H9 (cell line): ENCODE results near the gene NFIX. TPM values are rescaled to one million over a fixed set of nuclear protein-coding genes. Genes with fewer than 3 reads are reported as not detected.

Experiments
- DNase-seq: peaks from one replicate; pipeline ENCODE4 v3.0.0-alpha.2; 2017
- H2AFZ ChIP-seq: one replicate; pipeline ENCODE4 v1.6.1; 2013; ENCODE audit warnings: mild to moderate bottlenecking, low read length, control low read depth, moderate library complexity
- H2AK5ac ChIP-seq: 2 replicates; pipeline ENCODE4 v1.6.1; 2013; ENCODE audit warnings: low read length, control low read depth, mixed read lengths; ENCODE audit not compliant: insufficient read length
- H2BK120ac ChIP-seq: one replicate; pipeline ENCODE4 v1.6.1; 2013; ENCODE audit warnings: low read depth, mild to moderate bottlenecking, low read length, control low read depth, inconsistent platforms; ENCODE audit not compliant: poor library complexity, severe bottlenecking
- H2BK12ac ChIP-seq: 2 replicates; pipeline ENCODE4 v1.6.1; 2013; ENCODE audit warnings: low read length, control low read depth, mixed read lengths, low read depth; ENCODE audit not compliant: insufficient read length
- H2BK15ac ChIP-seq: 2 replicates; pipeline ENCODE4 v1.6.1; 2013; ENCODE audit warnings: low read depth, low read length, control low read depth
- H2BK20ac ChIP-seq: one replicate; pipeline ENCODE4 v1.6.1; 2013; ENCODE audit warnings: low read depth, mild to moderate bottlenecking, low read length, control low read depth, inconsistent platforms; ENCODE audit not compliant: poor library complexity, severe bottlenecking
- H2BK5ac ChIP-seq: 2 replicates; pipeline ENCODE4 v1.6.1; 2013; ENCODE audit warnings: low read length, control low read depth, mixed read lengths; ENCODE audit not compliant: insufficient read length
- H3K14ac ChIP-seq: 2 replicates; pipeline ENCODE4 v1.6.1; 2013; ENCODE audit warnings: low read length, control low read depth; ENCODE audit not compliant: insufficient read depth
- H3K18ac ChIP-seq: 2 replicates; pipeline ENCODE4 v1.6.1; 2013; ENCODE audit warnings: low read depth, mild to moderate bottlenecking, mixed read lengths, low read length, control low read depth; ENCODE audit not compliant: insufficient read length
- H3K23ac ChIP-seq: 2 replicates; pipeline ENCODE4 v1.6.1; 2013; ENCODE audit warnings: low read length, control low read depth, mixed read lengths, low read depth; ENCODE audit not compliant: insufficient read length
- H3K23me2 ChIP-seq: 2 replicates; pipeline ENCODE4 v1.6.1; 2013; ENCODE audit warnings: low read depth, mild to moderate bottlenecking, mixed read lengths, low read length, control low read depth; ENCODE audit not compliant: insufficient read length, poor library complexity, severe bottlenecking
- H3K27ac ChIP-seq: 2 replicates; pipeline ENCODE4 v1.5.1; 2013; ENCODE audit warnings: low read length, control low read depth, mixed read lengths, low read depth; ENCODE audit not compliant: insufficient read length
- H3K27me3 ChIP-seq: 2 replicates; pipeline ENCODE4 v1.6.1; 2013; ENCODE audit warnings: low read length, control low read depth, inconsistent platforms; ENCODE audit not compliant: insufficient read depth
- H3K4ac ChIP-seq: 2 replicates; pipeline ENCODE4 v1.6.1; 2013; ENCODE audit warnings: low read depth, mild to moderate bottlenecking, control low read depth, inconsistent platforms, low read length, moderate library complexity
- H3K4me1 ChIP-seq: 2 replicates; pipeline ENCODE4 v1.6.1; 2013; ENCODE audit warnings: low read length, control low read depth, inconsistent platforms; ENCODE audit not compliant: insufficient read depth
- H3K4me2 ChIP-seq: 2 replicates; pipeline ENCODE4 v1.6.1; 2013; ENCODE audit warnings: low read length, control low read depth, mixed read lengths; ENCODE audit not compliant: insufficient read length, insufficient read depth
- H3K56ac ChIP-seq: 2 replicates; pipeline ENCODE4 v1.6.1; 2013; ENCODE audit warnings: low read depth, mild to moderate bottlenecking, mixed read lengths, low read length, control low read depth; ENCODE audit not compliant: insufficient read length
- H3K79me1 ChIP-seq: 2 replicates; pipeline ENCODE4 v1.6.1; 2013; ENCODE audit warnings: low read depth, mild to moderate bottlenecking, moderate library complexity, low read length, control low read depth, inconsistent platforms; ENCODE audit not compliant: insufficient read depth, poor library complexity, severe bottlenecking
- H3K79me2 ChIP-seq: 2 replicates; pipeline ENCODE4 v1.6.1; 2013; ENCODE audit warnings: low read length, control low read depth, inconsistent platforms; ENCODE audit not compliant: insufficient read depth
- H3K9ac ChIP-seq: 2 replicates; pipeline ENCODE4 v1.6.1; 2013; ENCODE audit warnings: low read length, control low read depth, mixed read lengths; ENCODE audit not compliant: insufficient read length; ENCODE audit errors: extremely low read depth
- H3K9me3 ChIP-seq: one replicate; pipeline ENCODE4 v1.6.1; 2013; ENCODE audit warnings: low read depth, low read length, inconsistent platforms; ENCODE audit not compliant: control insufficient read depth
- H3T11ph ChIP-seq: one replicate; pipeline ENCODE4 v1.6.1; 2013; ENCODE audit warnings: mild to moderate bottlenecking, low read length, control low read depth, inconsistent platforms
- H4K20me1 ChIP-seq: one replicate; pipeline ENCODE4 v1.6.1; 2013; ENCODE audit not compliant: control insufficient read depth, insufficient read length, insufficient read depth
- H4K5ac ChIP-seq: 2 replicates; pipeline ENCODE4 v1.6.1; 2013; ENCODE audit warnings: low read depth, mild to moderate bottlenecking, mixed read lengths, low read length, control low read depth; ENCODE audit not compliant: insufficient read length
- H4K8ac ChIP-seq: replicated peaks from 2 replicates; pipeline ENCODE4 v1.6.1; 2013; ENCODE audit warnings: low read length, control low read depth, mixed read lengths, low read depth; ENCODE audit not compliant: insufficient read length
- H4K91ac ChIP-seq: 2 replicates; pipeline ENCODE4 v1.6.1; 2013; ENCODE audit warnings: low read depth, mild to moderate bottlenecking, moderate library complexity, mixed read lengths, low read length, control low read depth; ENCODE audit not compliant: insufficient read length
- H3K27ac Mint-ChIP-seq, 3 experiments: 2 replicates in 2 of 3; 3 replicates in 1 of 3; pipeline ENCODE4 v1.8.0; 2020 to 2021; ENCODE audit warnings: mixed read lengths in 3 of 3, mild to moderate bottlenecking in 1 of 3, moderate library complexity in 1 of 3
- H3K27me3 Mint-ChIP-seq: 2 replicates; pipeline ENCODE4 v1.8.0; 2021; ENCODE audit warnings: low read depth, mild to moderate bottlenecking, moderate library complexity, mixed read lengths
- H3K36me3 Mint-ChIP-seq, 3 experiments: 2 replicates in 2 of 3; 3 replicates in 1 of 3; pipeline ENCODE4 v1.8.0; 2020 to 2021; ENCODE audit warnings: low read depth in 3 of 3, mixed read lengths in 3 of 3; ENCODE audit not compliant: insufficient read depth in 1 of 3
- H3K4me1 Mint-ChIP-seq, 2 experiments: 2 replicates each; pipeline ENCODE4 v1.8.0; 2020; ENCODE audit warnings: mixed read lengths in 2 of 2
- H3K4me3 Mint-ChIP-seq, 2 experiments: 2 replicates in 1 of 2; 3 replicates in 1 of 2; pipeline ENCODE4 v1.8.0; 2020 to 2021; ENCODE audit warnings: mild to moderate bottlenecking in 2 of 2, mixed read lengths in 2 of 2, moderate library complexity in 1 of 2
- H3K9me3 Mint-ChIP-seq, 2 experiments: 2 replicates in 1 of 2; 3 replicates in 1 of 2; pipeline ENCODE4 v1.8.0; 2020; ENCODE audit warnings: mild to moderate bottlenecking in 2 of 2, mixed read lengths in 2 of 2, moderate library complexity in 1 of 2
- whole genome bisulfite sequencing: extraction: QIAGEN DNeasy Blood & Tissue Kit; methylation state at CpG from one replicate; pipeline ENCODE4 v1.1.7; 2013; ENCODE audit warnings: missing lambda C conversion rate, low lambda C conversion rate, mixed read lengths; ENCODE audit not compliant: insufficient read length; ENCODE audit errors: extremely low coverage; 5-methylcytosine and 5-hydroxymethylcytosine counted together
- total RNA-seq: library from RNA; stranded (reverse); gene quantifications from 2 replicates; pipeline ENCODE4 v1.2.1, GENCODE V29; 2021
- TF ChIP-seq, protein P1 (sequence below): fragments of 200-600 bp; sonication (generic); conservative IDR thresholded peaks from 3 replicates; pipeline ENCODE4 v1.8.0; 2021; ENCODE audit warnings: antibody characterized with exemption, mild to moderate bottlenecking

Gene NFIX
- total RNA-seq, 1 experiment from 2014 or later = 0.31 TPM

- no peak overlapping the region for H2BK5ac ChIP-seq
- no peak overlapping the region for H4K91ac ChIP-seq
- Mint-ChIP-seq H3K27ac (no peak overlapping the region), H3K4me3 (peak overlapping the region; percentile 7 to 68; a peak in 3 of 5 replicates), H3K4me1 (peaks cover 16 to 29% of the 10 kb centered on the region in 2 experiments), H3K27me3 (peaks cover 58% of the 10 kb centered on the region), H3K9me3 (peaks cover 7% of the 10 kb centered on the region in 2 experiments; a peak in 4 of 5 replicates), H3K36me3 (peaks cover 0 to 3% (median 2%) of the 10 kb centered on the region in 3 experiments; a peak in 3 of 7 replicates)
- H3K23ac ChIP-seq = no peak overlapping the region
- no peak overlapping the region for H2AFZ ChIP-seq
- H3K23me2 ChIP-seq = peaks cover 3% of the 10 kb centered on the region
- no peaks in the 10 kb centered on the region for H3K9me3 ChIP-seq
- H4K8ac ChIP-seq = no peak overlapping the region
- DNase-seq = no peak
- no peak overlapping the region for H3K4me2 ChIP-seq
- H3K14ac ChIP-seq = no peak overlapping the region
- peaks cover 33% of the 10 kb centered on the region; the same call in 1 of the 2 replicates for H3K27me3 ChIP-seq
- no peaks in the 10 kb centered on the region for H3K4me1 ChIP-seq
- TF ChIP-seq, protein P1, sequence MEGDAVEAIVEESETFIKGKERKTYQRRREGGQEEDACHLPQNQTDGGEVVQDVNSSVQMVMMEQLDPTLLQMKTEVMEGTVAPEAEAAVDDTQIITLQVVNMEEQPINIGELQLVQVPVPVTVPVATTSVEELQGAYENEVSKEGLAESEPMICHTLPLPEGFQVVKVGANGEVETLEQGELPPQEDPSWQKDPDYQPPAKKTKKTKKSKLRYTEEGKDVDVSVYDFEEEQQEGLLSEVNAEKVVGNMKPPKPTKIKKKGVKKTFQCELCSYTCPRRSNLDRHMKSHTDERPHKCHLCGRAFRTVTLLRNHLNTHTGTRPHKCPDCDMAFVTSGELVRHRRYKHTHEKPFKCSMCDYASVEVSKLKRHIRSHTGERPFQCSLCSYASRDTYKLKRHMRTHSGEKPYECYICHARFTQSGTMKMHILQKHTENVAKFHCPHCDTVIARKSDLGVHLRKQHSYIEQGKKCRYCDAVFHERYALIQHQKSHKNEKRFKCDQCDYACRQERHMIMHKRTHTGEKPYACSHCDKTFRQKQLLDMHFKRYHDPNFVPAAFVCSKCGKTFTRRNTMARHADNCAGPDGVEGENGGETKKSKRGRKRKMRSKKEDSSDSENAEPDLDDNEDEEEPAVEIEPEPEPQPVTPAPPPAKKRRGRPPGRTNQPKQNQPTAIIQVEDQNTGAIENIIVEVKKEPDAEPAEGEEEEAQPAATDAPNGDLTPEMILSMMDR = no peak
- no peak overlapping the region for H3K56ac ChIP-seq
- no peaks in the 10 kb centered on the region for H3K79me2 ChIP-seq
- H2BK20ac ChIP-seq = no peak overlapping the region
- H3T11ph ChIP-seq = no peak overlapping the region
- H3K4ac ChIP-seq = no peak overlapping the region
- H2AK5ac ChIP-seq = no peak overlapping the region
- no peak overlapping the region for H2BK120ac ChIP-seq
- H3K79me1 ChIP-seq = no peaks in the 10 kb centered on the region
- H3K9ac ChIP-seq = no peak overlapping the region
- no peak overlapping the region for H2BK15ac ChIP-seq
- no peak overlapping the region for H2BK12ac ChIP-seq
- WGBS = no CpG with 5 or more reads among the region's 7 CpGs
- H3K27ac ChIP-seq = no peak overlapping the region
- no peak overlapping the region for H4K5ac ChIP-seq
- H3K18ac ChIP-seq = no peak overlapping the region
- H4K20me1 ChIP-seq = peaks cover 3% of the 10 kb centered on the region
These were observed 106.5 kb downstream of the NFIX start for GRCh38 chr19:13101590-13102415.
